Measurements from ENCODE around the gene PTPN14.

DNA sequence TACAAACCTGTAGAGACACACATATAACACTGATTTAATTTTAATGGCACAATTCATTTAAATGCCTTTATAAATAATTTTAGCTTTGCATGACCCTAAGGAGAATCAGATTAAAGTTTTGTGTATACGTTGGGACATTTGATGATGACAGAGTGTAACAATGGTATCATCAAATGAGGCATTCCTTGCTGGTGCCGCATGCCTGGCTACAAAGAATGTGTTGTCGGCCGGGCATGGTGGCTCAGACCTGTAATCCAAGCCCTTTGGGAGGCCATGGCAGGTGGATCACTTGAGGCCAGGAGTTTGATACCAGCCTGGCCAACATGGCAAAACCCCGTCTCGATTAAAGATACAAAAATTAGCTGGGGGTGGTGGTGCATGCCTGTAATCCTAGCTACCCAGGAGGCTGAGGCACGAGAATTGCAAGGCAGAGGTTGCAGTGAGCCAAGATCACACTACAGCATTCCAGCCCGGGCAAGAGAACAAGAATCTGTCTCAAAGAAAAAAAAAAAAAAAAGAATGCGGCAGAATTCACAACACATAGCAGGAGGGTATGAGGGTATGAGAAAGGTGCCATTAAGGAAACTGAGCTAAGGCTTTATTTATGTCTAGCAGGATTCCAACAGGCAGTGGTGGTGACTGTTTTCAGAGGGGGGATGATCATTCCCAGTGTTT, 58.9 kb downstream of the PTPN14 start:
- no peak for TF ChIP-seq POLR2A (IDR thresholded peaks at IDR 0.05; ENCODE audit: low read length)
- TF ChIP-seq GATA1 (IDR thresholded peaks at IDR 0.05; ENCODE audit: low read depth, low read length), result no peak
